WTC11 (cell line): ENCODE measurements around the gene PLEKHS1. TPM values are rescaled to one million over a fixed set of nuclear protein-coding genes. Genes with fewer than 3 reads are reported as not detected.
"Not testable (repeated sequence)": the region's sequence is repeated elsewhere in the genome, so short reads cannot be mapped to it uniquely, and the experiment has no call there.

Experiments
- ATAC-seq: fragments of 200-7000 bp; cut with Tn5 transposase; 2 replicates; pipeline ENCODE4 v1.10.0; 2021; ENCODE audit warnings: mild to moderate bottlenecking, moderate library complexity
- CTCF ChIA-PET: fragments of 300-600 bp; sonication (Branson Sonifier 250); formaldehyde crosslinking; loops from one replicate; lab custom pipeline; 2021; ENCODE audit warnings: antibody characterized with exemption; lab: Charles Lee
- POLR2A ChIA-PET: fragments of 350-600 bp; sonication (Branson Sonifier 250); formaldehyde crosslinking; loops from one replicate; lab custom pipeline; 2021; ENCODE audit warnings: antibody characterized with exemption; lab: Charles Lee
- DNase-seq: peaks from one replicate; pipeline ENCODE4 v3.0.0; 2021; ENCODE audit warnings: low spot score
- H3K27ac Mint-ChIP-seq: 2 replicates; pipeline ENCODE4 v1.8.0; 2021; ENCODE audit warnings: mixed read lengths
- H3K27me3 Mint-ChIP-seq: 2 replicates; pipeline ENCODE4 v1.8.0; 2021; ENCODE audit warnings: low read depth, mild to moderate bottlenecking, moderate library complexity, mixed read lengths
- H3K36me3 Mint-ChIP-seq: 2 replicates; pipeline ENCODE4 v1.8.0; 2021; ENCODE audit warnings: mixed read lengths
- H3K4me1 Mint-ChIP-seq: 2 replicates; pipeline ENCODE4 v1.8.0; 2022; ENCODE audit warnings: mixed read lengths
- H3K4me3 Mint-ChIP-seq: 2 replicates; pipeline ENCODE4 v1.8.0; 2021; ENCODE audit warnings: mild to moderate bottlenecking, moderate library complexity, mixed read lengths
- H3K9me3 Mint-ChIP-seq: 2 replicates; pipeline ENCODE4 v1.8.0; 2021; ENCODE audit warnings: mixed read lengths
- microRNA-seq: library from miRNA; unstranded; fragments of <30 nt; microRNA quantifications from one replicate; pipeline ENCODE4 v1.2.0, GENCODE V29; 2022; ENCODE audit warnings: borderline number of aligned reads
- total RNA-seq: library from RNA; stranded (reverse); gene quantifications from 3 replicates; pipeline ENCODE4 v1.2.3, GENCODE V29; 2021

The PLEKHS1 gene
- total RNA-seq, 1 experiment from 2014 or later, result not detected

- ATAC-seq, result peak; percentile 38; the same call in 1 of the 2 replicates
- H3K4me1 Mint-ChIP-seq, H3K36me3 Mint-ChIP-seq, H3K27ac Mint-ChIP-seq, H3K4me3 Mint-ChIP-seq, DNase-seq, H3K27me3 Mint-ChIP-seq, CTCF ChIA-PET, H3K9me3 Mint-ChIP-seq, POLR2A ChIA-PET: not testable (repeated sequence)
Measured at GRCh38 chr10:113828567-113828966, 77.1 kb downstream of the PLEKHS1 start.

Small RNA genes lying within 50 kb of the gene (microRNA-seq; reads per million reads assigned to microRNA genes)
- not detected for gene MIR4483

Other genes starting within 250 kb of the PLEKHS1 start
- gene HABP2, start 198.6 kb upstream of the PLEKHS1 start, total RNA-seq, result 0.09 to 0.18 TPM (median 0.09 TPM) in 3 replicates
- gene NRAP, start 87.6 kb upstream of the PLEKHS1 start, total RNA-seq, result not detected in 3 replicates
- 4.7 to 6.0 TPM (median 4.7 TPM) in 3 replicates for gene CASP7, start 71.8 kb upstream of the PLEKHS1 start, total RNA-seq
- 10.5 to 11.8 TPM (median 11.3 TPM) in 3 replicates for gene DCLRE1A, start 102.4 kb downstream of the PLEKHS1 start, total RNA-seq
- gene NHLRC2, start 103.0 kb downstream of the PLEKHS1 start, total RNA-seq, result 37.9 to 40.7 TPM (median 38.4 TPM) in 3 replicates